Neuron (in vitro differentiated cells): ENCODE data around the gene ALK.

Experiments
- H2AFZ ChIP-seq: one replicate; pipeline ENCODE4 v1.6.1; 2013; ENCODE audit warnings: low read depth, mild to moderate bottlenecking, inconsistent platforms, low read length, moderate library complexity
- H3K27me3 ChIP-seq: one replicate; pipeline ENCODE4 v1.6.1; 2013; ENCODE audit warnings: low read length; ENCODE audit not compliant: insufficient read depth
- H3K36me3 ChIP-seq: one replicate; pipeline ENCODE4 v1.6.1; 2013; ENCODE audit warnings: low read length; ENCODE audit not compliant: insufficient read depth
- H3K4me1 ChIP-seq: one replicate; pipeline ENCODE4 v1.6.1; 2013; ENCODE audit warnings: low read length; ENCODE audit not compliant: insufficient read depth
- H3K4me3 ChIP-seq: 2 replicates; pipeline ENCODE4 v1.5.1; 2013; ENCODE audit warnings: mild to moderate bottlenecking, low read length, moderate library complexity
- H3K9me3 ChIP-seq: one replicate; pipeline ENCODE4 v1.6.1; 2013; ENCODE audit warnings: low read length

The ALK gene

DNA sequence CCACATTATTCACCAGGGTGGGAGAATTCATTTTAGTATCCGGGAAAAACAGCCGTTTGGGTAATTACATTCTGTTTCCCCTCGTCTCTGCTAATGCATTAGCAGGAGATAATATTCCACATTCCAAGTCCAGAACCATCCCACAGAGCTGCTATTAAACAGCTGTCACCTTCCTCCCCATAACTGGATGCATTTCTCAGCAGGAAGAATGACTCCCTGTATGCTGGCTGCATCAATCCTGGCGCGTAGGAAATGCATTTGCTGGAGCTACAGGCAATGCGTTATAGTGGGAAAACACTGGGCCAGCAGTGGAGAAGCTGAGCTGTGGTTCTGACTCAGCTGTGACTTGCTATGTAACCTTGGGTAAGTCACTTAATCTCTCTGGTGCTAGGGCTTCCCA, 560.2 kb downstream of the ALK start:
- H2AFZ ChIP-seq, result no peak overlapping the region
- no peaks in the 10 kb centered on the region for H3K36me3 ChIP-seq
- H3K4me1 ChIP-seq, result peaks cover 3% of the 10 kb centered on the region
- no peak overlapping the region for H3K4me3 ChIP-seq
- no peaks in the 10 kb centered on the region for H3K27me3 ChIP-seq
- no peaks in the 10 kb centered on the region for H3K9me3 ChIP-seq

DNA sequence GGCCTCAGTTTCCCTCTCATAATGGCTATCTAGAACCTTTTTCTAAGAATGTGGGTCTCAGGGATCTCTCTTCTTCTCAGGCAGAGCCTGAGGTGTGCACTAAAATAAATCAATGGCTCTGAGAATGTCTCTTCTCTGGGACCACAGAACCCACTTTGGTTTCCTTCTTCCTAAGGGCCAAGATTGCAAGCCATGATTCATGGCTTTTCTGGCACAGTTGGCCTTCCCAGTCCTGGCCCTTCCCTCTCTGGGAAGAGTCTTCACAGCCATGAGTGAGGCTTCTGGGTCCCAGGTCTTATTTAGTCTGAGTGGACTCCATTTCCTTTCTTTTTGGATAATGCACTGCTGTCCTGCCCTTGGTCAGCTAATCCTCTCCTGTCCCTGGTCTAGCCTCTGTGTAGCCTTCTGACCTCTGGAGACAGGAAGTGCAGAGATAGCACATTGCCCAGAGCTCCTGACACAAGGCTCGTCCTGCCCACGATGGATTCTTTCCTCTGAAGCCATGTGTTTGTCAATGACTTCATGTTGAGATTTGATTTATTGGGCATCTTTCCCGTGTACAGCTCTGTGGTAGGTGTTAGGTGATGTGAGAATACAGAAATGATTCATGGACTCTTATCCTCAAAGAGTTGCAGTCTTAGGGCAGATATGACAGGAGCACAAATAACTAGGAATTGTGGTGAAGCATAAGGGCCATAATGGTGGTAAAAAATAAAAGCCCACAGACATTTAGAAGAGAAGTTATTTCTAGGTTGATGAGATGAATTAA, 561.2 kb downstream of the ALK start:
- H3K36me3 ChIP-seq, result no peaks in the 10 kb centered on the region
- no peak overlapping the region for H3K4me3 ChIP-seq
- H3K4me1 ChIP-seq, result peaks cover 3% of the 10 kb centered on the region
- H3K9me3 ChIP-seq, result no peaks in the 10 kb centered on the region
- no peaks in the 10 kb centered on the region for H3K27me3 ChIP-seq
- H2AFZ ChIP-seq, result no peak overlapping the region

DNA sequence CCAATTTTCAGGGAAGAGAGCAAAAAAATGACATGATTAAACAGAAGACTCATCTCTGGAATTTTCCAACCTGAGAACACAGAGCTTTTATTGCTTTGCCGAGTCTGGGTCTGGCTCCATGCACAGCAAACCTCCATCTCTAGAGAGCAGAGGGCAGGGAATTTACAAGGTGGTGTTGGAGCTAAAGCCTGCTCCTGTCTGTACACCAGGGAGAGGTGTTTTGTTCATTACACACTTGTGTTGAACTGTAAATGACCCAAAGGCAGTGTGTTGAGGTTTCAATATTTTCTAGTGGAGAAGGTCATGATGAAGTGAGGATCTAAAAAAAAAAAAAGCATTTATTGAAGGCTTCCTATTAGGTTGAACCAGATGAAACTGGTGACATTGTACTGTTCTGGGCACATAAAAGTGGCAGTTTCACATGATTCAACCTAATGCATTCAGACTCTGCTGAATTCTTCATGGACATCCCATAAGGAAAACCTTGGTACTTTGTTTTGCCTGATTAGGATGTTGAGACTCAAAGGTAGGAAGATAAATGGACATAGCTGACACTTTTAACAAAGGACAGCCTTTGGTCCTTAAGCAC, 567.9 kb downstream of the ALK start:
- Histone ChIP-seq H3K4me3 (no peak overlapping the region), H3K4me1 (peaks cover 12% of the 10 kb centered on the region), H3K9me3 (no peaks in the 10 kb centered on the region), H3K27me3 (no peaks in the 10 kb centered on the region), H2AFZ (no peak overlapping the region), H3K36me3 (no peaks in the 10 kb centered on the region)

- no peak overlapping the region for H3K4me3 ChIP-seq
- H3K36me3 ChIP-seq, result no peaks in the 10 kb centered on the region
- H3K9me3 ChIP-seq, result no peaks in the 10 kb centered on the region
- H3K4me1 ChIP-seq, result peaks cover 14% of the 10 kb centered on the region
- H2AFZ ChIP-seq, result no peak overlapping the region
- no peaks in the 10 kb centered on the region for H3K27me3 ChIP-seq
Observed at GRCh38 chr2:29351916-29352591, 569.3 kb downstream of the ALK start.

- H3K9me3 ChIP-seq, result no peaks in the 10 kb centered on the region
- H2AFZ ChIP-seq, result no peak overlapping the region
- peaks cover 14% of the 10 kb centered on the region for H3K4me1 ChIP-seq
- H3K36me3 ChIP-seq, result no peaks in the 10 kb centered on the region
- no peaks in the 10 kb centered on the region for H3K27me3 ChIP-seq
- H3K4me3 ChIP-seq, result no peak overlapping the region
Observed at GRCh38 chr2:29351248-29351647, 570.1 kb downstream of the ALK start.

- H3K4me1 ChIP-seq, result peaks cover 18% of the 10 kb centered on the region
- no peaks in the 10 kb centered on the region for H3K36me3 ChIP-seq
- no peaks in the 10 kb centered on the region for H3K27me3 ChIP-seq
- H3K4me3 ChIP-seq, result no peak overlapping the region
- no peaks in the 10 kb centered on the region for H3K9me3 ChIP-seq
- no peak overlapping the region for H2AFZ ChIP-seq
Observed at GRCh38 chr2:29349316-29350030, 571.9 kb downstream of the ALK start.

DNA sequence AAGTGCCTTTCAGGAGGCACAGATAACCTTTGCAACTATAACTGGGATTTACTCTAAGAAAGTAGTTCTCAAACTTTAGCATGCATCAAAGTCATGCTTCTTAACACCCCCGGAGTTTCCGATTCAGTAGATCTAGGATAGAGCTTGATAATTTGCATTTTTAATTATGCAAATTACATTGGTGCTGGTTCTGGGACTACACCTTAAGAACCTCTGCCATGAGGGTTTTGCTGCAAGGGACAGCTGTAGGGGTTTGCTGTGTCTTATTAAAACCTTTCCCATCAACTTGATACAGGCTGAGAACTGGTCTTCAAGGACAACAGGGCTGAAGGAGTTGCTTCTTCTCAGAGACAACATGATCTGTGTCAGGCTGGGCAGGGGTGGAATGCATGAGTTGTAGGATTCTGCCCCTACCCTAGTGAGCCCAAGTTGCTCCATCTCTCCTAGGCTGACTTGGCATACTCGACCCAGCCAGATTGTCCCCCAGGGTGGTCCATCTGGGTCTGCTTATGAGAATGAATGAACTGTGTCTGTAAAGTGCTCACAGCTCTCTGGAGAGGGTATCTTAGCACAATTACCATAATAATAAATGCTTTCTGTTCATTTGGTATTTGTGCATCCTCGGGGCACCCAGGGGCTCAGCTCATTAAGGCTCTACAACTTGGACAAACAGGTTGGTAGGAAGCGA, 573.5 kb downstream of the ALK start:
- peaks cover 18% of the 10 kb centered on the region for H3K4me1 ChIP-seq
- H3K27me3 ChIP-seq, result no peaks in the 10 kb centered on the region
- H3K4me3 ChIP-seq, result no peak overlapping the region
- no peaks in the 10 kb centered on the region for H3K36me3 ChIP-seq
- H3K9me3 ChIP-seq, result no peaks in the 10 kb centered on the region
- no peak overlapping the region for H2AFZ ChIP-seq

GRCh38 chr2:29345236-29345635, 576.1 kb downstream of the ALK start:
- Histone ChIP-seq H3K4me3 (no peak overlapping the region), H3K9me3 (no peaks in the 10 kb centered on the region), H2AFZ (no peak overlapping the region), H3K36me3 (no peaks in the 10 kb centered on the region), H3K4me1 (peaks cover 13% of the 10 kb centered on the region), H3K27me3 (no peaks in the 10 kb centered on the region)

DNA sequence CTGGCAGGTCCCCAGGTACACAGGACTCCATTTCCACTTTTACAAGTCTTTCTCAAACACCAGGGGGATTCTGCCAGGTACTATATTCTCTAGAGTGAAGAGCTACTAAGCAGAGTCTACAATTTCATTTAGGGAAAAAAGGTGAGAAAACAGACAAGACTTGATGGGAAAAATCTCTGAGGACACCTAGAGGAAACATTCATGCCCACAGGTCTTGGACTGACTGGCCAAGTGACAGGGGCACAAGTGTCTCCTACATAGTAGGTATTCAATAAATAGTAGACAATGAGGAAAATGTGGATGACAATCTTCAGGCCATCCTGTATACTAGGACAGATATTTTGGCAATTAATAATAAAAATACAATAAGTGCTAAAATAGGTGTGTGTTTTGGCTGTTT, 577.6 kb downstream of the ALK start:
- H3K4me1 ChIP-seq, result peaks cover 9% of the 10 kb centered on the region
- H3K9me3 ChIP-seq, result no peaks in the 10 kb centered on the region
- H3K27me3 ChIP-seq, result no peaks in the 10 kb centered on the region
- H3K36me3 ChIP-seq, result no peaks in the 10 kb centered on the region
- no peak overlapping the region for H3K4me3 ChIP-seq
- no peak overlapping the region for H2AFZ ChIP-seq

GRCh38 chr2:29336341-29337241, 584.8 kb downstream of the ALK start:
- Histone ChIP-seq H3K4me1 (no peaks in the 10 kb centered on the region), H2AFZ (no peak overlapping the region), H3K4me3 (no peak overlapping the region), H3K36me3 (no peaks in the 10 kb centered on the region), H3K9me3 (no peaks in the 10 kb centered on the region), H3K27me3 (no peaks in the 10 kb centered on the region)

- Histone ChIP-seq H3K27me3 (no peaks in the 10 kb centered on the region), H2AFZ (no peak overlapping the region), H3K36me3 (no peaks in the 10 kb centered on the region), H3K4me1 (no peaks in the 10 kb centered on the region), H3K9me3 (no peaks in the 10 kb centered on the region), H3K4me3 (no peak overlapping the region)
Observed at GRCh38 chr2:29335396-29335795, 586.0 kb downstream of the ALK start.

DNA sequence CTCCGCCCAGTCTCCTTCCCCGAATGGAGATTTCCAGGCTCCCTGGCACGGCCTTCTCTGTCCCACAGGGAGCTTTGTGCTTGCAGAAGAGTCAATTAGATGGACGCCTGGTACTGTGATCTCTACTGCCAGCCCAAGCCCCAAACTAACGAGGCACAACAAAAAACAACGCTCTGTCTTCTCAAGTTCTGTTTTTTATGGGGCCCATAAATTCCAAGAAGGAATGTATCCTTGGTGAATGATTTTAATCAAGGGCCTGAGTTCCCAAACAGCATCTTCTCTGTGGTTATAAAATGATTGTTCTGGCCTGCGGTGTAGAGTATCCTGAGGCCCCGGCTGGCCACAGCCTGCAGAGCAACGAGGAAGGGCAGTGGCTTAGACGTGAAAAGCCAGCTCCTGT, 586.7 kb downstream of the ALK start:
- Histone ChIP-seq H3K4me3 (no peak overlapping the region), H3K27me3 (no peaks in the 10 kb centered on the region), H3K9me3 (no peaks in the 10 kb centered on the region), H3K36me3 (no peaks in the 10 kb centered on the region), H2AFZ (no peak overlapping the region), H3K4me1 (no peaks in the 10 kb centered on the region)
